Activated naive CD4-positive, alpha-beta T cell treated with Interleukin-2 at 50 U/mL for 16 hours (primary cell): ENCODE measurements around the gene ASCL2.
"Not testable (repeated sequence)": the region's sequence is repeated elsewhere in the genome, so short reads cannot be mapped to it uniquely, and the experiment has no call there.

Source experiments
- DNase-seq: peaks from one replicate; pipeline ENCODE4 v3.0.0-alpha.2; 2020

Gene ASCL2

DNA sequence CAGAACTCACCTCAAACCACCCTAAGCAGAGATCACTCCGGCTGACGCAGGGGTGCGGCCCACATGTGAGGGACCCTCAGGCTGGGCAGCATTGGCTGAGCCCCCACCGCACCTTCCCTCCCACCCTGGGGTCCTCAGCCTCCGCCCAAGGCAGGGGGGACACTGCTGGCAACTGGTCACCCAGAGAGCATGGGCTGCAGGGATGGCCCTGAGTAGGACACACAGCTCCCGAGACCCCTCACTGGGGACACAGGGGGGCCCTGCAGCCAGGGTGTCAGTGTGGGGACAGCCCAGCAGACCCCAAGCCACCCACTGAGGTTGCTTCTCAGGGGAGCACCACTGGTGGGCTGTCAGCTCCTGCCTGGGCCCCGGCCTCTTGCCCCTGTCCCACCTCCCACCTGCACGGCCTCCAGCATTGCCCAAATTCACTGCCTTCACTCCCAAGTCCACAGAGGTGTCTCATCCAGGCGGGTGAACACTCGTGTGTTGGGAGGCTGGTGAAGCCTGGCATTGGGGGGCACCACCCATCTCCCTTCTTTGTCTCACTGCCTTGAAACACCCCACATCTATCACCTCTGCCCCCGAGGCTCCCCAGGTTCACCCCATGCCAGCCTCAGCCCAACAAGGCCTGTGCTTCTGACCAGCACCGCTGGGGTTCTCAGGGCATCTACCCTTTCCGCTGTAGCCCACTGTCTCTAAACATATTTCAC, 26.7 kb upstream of the ASCL2 start:
- no peak for DNase-seq

DNA sequence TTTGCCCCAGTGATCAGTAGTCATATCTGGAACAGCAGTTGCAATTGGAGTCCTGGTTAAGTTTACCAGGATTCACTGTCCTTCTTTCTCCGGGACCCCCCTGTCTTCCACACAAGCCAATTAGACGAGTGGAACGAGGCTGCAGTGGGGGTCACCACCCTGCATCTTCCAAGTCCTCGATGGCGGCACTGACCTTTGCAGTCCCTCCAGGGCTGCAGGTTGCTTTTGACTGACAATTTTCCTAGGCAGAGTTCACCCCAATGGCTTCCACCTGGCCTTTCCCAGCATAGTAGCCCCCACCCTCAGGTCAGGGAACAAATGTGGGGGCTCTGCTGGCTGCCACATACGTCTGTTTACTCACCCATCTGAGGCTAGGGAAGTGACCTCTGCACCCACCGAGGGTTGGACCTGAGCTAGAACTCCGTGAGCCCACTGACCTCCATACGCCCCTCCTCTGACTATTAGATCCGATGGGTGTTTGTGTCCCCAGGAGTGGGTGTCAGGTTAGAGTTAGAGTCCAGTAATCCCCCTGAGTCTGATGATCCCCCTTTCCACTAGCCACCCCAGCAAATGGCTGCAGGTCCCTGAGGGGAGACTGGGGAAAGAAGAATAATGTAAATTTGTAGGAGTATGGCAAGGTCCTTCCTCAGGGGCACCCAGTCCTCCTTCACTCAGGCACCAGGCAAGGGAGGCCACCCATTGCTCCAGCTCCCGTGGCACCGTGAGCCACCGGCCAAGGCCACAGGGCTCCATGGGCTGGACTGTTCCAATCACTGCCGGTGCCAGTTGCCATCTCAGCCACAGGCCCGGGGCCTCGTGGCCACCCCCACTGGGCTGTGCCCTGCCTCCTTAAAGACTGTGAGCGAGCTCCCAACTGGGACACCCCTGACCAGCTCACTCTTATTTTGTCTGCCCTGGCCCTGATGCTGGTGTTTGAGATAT, 25.9 kb upstream of the ASCL2 start:
- DNase-seq = no peak

DNA sequence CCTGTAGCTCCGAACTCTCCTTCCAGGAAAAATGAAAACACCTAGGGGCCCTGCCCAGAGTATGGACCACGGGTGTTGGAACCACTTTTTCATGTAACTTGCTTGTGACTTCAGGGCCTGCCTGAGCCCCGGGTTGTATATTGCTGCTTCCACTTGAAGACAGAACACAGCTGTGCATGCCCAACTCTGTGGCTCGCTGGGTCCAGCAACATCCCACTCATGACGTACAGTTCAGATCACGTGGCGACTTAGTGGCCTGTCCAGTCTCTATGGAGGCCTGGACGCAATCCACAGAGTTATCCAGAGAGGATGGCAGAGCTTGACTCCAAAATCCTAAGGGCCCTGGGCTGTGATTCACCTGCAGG, 24.5 kb upstream of the ASCL2 start:
- no peak for DNase-seq

DNA sequence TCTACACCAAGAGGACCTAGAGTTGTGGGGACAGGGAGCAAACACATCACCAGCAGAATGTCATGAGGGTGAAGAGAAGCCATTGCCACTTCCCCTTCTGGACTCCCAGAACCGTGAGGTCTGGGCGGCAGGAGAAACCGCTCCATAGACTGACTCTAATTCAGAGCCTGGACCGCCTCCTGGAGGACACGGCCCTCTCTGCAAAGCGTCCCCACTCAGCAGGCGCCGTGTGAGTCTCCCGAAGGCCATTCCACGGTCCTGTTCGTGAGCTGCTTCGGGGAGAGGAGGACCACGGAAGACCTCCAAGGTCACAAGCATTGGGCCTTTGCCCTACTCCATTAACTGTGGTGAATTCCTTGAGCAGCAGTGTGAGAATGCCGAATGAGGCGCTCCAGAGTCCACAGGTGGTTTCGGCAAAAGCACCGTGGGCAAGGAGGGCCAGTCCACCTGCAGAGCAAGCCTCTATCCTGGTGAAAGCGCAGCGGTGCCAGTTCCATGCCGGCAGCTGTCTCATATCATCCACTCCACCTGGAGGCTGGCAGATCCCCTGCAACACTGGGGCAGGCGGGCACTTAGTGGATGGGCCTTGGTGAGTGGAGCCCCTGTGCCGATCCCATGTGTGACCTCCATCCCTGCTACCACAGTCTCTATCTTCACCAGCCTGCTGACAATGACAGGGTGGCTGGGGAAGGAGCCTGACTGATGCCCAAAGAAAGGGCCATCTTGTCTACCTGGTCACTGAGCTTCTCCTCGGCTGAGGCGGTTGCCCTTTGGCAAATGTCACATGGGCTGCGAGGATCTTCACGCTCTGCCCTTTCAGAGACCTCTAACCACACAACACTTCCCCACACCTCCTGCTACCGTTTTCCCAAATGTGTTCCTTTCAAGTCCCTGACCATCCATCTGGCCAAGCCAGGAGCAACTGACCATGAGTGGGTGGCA, 23.9 kb upstream of the ASCL2 start:
- DNase-seq = peak; percentile 1

DNA sequence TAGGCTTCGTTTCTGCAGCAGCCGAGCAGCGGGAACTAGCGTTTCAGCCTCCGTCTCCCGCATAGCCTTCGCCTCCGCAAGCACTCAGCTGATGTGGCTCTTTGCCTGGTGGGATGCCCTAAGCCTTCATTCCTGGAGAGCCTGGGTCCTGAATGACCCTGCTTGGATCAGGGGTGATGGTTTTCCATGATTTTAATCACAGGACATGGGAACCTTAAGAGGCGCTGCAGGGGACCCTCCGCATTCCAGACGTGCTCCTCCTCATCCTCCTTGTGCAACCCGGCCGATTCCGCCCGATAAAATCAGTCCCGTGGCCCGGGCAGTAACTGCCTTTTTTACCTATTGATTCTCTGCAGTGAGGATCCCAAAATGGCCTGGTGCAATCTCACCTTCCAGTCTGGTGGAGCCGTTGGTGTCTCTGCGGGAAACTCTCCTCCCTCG, 23.2 kb upstream of the ASCL2 start:
- no peak for DNase-seq

DNA sequence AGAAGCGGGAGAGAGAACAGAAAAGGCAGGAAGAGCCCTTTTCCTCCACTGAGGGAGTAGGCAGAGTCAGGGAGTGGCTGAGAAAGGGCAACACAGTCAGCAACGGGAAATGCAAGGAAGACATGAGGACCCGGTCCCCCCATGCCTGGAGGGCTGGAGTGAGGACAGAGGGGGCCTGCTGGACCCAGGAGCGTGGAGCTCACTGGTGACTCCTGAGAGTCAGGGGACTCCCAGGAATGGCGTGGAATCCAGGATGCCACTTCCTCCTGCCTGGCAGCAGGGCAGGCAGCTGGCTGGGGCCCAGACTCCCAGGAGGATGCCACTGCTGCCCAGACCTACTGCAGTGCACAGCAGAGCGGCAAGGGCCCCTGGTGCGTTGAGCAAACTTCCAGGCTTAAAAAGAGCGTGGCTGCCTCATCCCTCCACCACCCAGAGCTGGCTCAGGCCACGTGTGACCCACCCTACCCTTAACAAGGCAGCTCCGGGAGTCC, 20.0 kb upstream of the ASCL2 start:
- no peak for DNase-seq

DNA sequence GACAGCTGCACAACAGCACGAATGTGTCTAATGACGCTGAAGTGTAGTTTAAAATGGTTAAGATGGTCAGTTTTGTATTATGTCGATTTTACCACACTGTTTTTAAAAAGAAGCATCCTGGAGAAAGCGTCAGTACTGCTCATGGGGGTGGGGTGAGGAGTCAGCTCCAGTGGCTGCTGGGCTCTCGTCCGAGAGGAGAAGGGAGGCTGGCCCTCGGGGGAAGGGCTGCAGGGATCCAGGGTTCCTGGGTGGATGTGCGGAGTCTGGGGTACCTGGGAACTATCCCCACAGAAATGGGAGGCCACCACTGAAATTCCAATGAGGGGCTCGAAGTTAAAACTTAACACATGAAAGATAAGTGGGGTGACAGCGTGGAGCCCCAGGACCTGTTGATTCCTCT, 19.5 kb upstream of the ASCL2 start:
- DNase-seq = no peak

DNA sequence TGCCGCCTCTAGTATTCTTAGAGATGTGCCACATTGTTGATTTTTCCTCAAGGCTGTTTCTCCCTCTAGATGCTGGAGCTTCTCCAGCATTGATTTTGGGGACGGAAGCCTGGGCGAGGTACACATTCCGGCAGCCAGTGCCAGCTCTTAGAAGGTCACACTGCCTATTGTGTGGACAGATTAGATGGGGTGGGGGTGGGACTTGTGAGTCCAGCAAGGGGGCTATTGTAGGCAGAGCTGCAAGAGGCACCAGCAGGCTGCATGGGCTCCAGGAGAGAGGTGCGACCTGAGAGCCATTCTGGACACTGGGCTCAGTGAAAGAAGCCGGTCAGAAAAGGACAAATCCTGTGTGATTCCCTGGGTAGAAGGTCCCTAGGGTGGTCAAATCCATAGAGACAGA, 19.0 kb upstream of the ASCL2 start:
- DNase-seq = no peak

DNA sequence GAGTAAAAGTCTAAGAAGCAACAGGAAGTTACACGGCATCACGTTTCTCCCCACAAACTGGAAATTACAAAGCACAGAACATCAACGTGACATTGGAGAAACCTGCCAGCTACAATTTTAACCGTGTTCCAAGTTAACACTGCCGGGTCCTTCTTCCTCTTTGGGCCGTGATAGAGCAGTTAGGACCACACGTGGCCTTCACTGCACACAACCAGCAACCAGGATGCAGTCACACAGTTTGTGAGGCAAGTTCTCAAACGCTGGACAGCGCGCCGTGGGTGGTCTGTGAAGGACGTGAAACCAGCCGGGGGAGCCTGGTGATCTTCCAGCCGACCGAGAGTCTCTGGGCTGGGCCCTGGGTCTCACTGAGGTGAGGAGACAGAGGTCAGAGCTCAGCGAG, 16.7 kb upstream of the ASCL2 start:
- DNase-seq = no peak

DNA sequence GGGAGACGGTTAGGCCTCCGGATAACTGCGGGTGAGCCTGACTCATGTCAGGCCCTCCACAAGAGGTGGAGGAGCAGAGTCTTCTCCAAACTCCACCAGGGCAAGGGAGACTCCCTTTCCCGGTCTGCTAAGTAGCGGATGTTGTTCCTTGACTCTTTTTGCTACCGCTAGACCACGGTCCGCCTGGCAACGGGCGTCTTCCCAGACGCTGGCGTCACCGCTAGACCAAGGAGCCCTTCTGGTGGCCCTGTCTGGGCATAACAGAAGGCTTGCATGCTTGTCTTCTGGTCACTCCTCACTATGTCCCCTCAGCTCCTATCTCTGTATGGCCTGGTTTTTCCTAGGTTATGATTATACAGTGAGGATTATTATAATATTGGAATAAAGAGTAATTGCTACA, 16.0 kb upstream of the ASCL2 start:
- DNase-seq = not testable (repeated sequence)

DNA sequence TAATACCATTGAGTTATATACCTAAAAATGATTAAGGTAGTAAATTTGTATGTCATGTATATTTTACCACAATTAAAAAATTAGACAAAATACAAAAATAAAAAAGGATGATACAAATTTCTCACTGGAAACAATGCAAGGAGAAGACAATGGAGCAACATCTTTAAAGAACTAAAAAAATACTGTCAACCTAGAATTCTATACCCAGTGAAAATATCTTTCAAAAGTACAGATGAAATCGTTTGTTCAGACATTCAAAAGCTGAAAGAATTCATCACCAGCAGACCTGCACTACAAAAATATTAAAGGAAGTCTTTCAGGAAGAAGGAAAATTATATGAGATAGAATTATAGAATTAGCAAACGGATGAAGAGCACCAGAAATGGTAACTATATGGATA, 9.8 kb upstream of the ASCL2 start:
- no peak for DNase-seq

DNA sequence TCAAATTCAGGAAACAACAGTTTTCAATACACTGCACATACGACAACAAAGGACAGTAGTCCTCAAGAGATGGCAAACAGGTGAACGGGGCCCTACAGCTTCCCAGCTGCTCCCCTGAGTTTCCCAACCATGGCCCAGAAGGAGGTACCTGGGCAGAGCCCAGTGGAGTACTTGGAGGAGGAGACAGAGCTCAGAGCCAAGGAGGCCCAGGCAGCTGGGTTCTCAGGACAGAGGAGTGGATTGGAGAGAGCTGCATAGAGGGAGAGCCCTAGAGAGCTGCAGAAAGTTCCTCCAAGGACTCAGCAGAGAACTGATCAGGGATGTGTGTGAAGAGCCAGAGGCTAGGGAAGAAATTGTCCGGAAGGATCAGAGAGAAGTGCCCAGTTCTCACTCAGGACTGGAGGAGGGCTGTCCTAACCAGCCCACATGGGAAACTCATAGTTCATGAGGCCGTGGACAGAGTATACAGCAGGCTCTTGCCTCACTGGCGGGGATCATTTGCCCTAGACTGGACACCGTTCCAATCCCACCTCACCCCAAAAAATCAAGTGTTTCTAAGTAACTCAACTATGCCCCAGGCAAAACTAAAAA, 7.6 kb upstream of the ASCL2 start:
- DNase-seq = no peak

DNA sequence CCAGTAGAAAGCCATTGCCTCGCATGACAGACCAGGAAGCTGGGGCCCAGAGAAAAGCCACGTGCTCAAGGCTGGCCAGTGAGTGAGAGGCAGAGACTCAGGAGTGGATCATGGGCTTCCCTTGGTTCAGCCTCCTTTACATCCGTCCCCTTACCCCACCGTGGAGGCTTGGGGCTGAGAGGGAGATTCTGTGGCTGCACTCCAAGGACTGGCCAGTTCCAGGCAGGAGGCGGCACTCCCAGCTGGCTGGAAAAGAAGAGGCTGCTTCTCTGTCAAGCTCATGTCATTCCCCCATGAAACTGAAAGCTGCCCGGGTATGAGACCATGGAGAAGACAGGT, 6.6 kb upstream of the ASCL2 start:
- DNase-seq = no peak

DNA sequence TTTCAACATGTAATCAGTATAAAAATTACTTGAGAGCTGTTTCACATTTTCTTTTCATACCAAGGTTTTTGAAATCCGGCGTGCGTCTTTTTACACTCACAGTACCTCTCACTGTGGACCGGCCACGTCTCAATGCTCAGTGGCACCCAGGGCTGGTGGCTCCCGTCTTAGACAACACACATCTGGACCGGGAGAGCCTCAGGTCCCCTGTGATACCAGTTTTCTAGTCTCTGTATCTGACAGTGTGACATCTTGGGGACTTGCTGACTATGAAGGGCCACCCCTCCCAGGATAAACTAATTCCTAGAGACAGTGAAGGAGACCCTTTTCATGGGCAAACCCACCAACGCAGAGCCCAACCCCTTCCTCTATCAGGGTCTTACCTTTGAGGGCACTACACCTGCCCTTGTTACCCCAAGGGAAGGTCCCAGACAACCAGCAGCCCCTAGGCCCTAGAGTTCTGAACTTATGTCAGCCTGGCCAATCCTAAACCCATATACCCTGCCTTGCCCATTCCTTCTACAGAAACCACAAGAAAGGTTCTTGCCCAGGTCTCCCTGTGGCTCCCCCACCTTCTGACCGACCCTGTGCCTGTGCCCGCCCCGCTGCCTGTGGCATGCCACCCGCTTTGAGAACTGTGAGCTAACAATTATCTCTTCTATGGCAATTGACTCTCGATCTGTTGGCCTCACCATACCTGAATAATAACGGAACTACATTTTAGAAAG, 6.1 kb upstream of the ASCL2 start:
- no peak for DNase-seq

DNA sequence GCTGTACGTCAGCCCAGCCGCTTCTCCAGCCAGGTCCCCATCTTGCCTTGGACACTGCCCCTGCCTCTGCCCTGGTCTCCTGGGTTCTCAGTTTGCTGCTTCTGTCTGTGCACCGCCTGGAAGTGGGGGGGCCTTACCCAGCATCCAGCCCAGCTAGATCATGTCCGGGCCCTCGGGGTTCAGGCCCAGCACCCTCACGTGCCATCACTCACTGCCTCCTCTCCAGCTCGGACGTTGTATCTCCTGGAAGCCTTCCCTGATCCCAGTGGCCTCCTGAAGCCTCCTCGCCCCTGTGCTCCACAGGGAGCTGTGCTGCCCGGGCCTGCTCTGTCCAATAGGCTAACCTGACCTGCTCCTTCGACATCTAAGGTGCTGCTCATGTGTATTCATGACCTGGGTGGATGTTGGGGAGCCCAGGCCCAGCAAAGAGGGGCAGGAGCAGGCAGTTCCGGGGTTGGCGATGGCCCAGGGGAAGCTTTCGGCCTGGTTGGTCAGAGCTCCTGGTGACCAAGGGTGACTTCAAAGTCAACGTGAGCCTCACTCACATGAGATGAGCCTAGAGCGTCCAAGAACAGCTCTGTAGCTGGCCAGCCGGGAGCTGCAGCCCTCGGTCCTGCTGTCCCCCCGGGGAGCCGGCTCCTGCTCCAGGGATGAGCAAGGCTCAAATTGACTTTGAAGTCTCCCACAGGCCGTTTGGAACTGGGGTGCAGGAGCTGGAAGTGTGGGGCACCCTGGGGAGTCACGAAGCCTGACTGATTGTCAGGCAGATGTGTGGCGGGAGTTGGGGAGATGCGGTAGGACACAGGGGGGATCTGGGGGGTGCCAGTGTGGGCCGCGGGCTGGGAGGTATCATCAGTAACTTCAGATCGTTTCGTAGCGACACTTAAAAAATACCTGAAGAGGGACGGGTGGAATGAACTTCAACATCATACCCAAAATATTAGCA, 5.2 kb upstream of the ASCL2 start:
- DNase-seq = no peak

DNA sequence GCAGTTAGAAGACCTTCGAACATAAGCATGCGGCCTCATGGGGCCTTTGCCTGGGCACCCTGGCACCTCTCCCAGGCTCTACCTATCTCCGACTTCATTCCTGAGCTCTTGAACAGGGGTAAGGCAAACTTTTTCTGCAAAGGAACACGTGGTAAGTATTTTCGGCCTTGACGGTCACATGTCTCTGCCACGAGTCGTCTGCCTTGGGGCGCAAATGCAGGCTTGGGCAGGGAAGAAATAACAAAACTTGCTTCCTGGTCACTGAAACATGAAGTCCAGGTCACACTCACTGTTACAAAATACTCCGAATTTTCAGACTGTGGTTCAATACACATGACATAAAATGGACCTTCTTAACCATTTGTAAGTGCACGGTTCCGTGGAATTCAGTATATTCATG, 3.4 kb upstream of the ASCL2 start:
- DNase-seq = no peak

DNA sequence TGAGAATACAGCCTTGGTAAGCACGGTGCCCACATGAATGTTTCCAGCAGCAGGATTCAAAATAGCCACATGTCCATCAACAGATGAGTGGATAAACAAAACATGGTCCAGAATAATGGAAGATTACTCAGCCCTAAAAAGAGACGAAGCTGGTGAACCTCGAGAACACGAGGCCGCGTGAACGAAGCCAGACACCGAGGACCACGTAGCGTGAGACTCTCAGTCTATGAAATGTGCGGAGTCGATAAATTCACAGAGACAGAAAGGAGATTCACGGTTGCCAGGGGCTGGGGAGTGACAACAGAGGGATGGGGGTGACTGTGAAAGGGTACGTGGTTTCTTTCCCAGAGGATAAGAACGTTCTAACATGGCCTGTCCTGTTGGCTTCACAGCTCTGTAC, 2.9 kb upstream of the ASCL2 start:
- DNase-seq = no peak

DNA sequence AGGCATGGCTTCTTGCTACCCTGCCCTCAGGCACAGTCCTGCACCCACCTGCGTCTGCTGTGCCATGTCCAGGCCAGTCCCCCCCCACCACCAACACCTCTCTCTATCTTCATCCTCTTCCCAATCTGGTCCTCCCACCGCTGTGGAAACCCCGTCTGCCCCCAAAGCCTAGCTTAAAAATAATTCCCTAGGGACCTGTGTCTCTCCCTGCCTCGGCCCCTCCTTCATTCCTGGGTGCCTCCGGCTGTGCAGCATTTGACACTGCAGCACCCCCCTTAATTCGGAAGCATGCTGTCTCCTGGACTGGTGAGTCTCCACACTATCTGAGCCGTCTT, 2.5 kb upstream of the ASCL2 start:
- DNase-seq = no peak

DNA sequence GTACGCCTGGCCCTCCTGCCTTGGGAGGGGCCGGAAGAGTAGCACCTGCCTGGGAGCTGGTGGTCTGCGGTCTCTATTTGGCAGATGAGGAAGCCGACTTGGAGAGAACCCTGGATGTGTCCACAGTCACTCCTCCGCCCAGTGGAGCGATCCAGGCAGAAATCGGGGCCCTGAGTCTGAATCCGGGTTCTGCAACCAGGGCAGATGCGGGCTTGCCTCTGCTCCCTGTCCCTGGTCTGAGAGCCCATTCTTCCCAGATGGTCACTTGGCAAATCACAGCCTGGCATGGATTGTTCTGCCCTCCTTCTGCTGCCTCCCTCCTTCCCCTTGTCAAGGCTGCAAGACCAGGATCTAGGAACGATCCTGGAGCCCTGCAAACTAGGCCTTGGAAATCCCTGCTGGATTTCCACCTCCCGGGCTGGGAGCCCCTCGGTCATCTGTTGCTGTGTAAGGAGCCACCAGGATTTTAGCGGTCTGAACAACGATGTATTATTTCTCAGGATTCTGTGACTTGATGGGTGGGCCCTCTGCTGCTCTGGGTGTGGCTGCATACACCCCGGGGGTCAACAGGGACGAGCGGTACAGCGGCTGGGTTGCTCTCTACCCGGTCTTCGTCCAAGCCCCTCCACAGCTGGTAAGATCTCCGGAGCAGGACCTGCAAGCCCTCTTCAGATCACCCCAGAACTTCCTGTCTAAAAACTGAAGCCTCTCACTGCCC, 2.0 kb upstream of the ASCL2 start:
- no peak for DNase-seq
